Psoas muscle (tissue), 8 donors: Measurements from ENCODE around the gene SERPINA3. TPM values are rescaled to one million over a fixed set of nuclear protein-coding genes. Genes with fewer than 3 reads are reported as not detected.

ENCODE experiments used
- ATAC-seq, 4 donors: fragments of 200-7000 bp; cut with Tn5 transposase; one replicate each; pipeline ENCODE4 v1.9.1; 2020; ENCODE audit warnings: moderate library complexity in 3 of 4, mild to moderate bottlenecking in 2 of 4
- DNase-seq, 2 donors: peaks; one replicate each; pipeline ENCODE4 v3.0.0-alpha.2; 2020
- H3K27ac ChIP-seq: fragments of 200-600 bp; one replicate; pipeline ENCODE4 v1.8.0; 2022
- H3K27me3 ChIP-seq, 3 donors: fragments of 200-600 bp in 1 of 3; one replicate each; pipeline versions ENCODE4 v1.6.1 to v1.8.0; 2013 to 2022; ENCODE audit warnings: low read length in 2 of 3, mild to moderate bottlenecking in 2 of 3, moderate library complexity in 1 of 3; ENCODE audit not compliant: insufficient read depth in 3 of 3
- H3K36me3 ChIP-seq, 2 donors: fragments of 200-600 bp in 1 of 2; one replicate each; pipeline versions ENCODE4 v1.6.1 to v1.8.0; 2013 to 2022; ENCODE audit warnings: low read depth in 1 of 2, mild to moderate bottlenecking in 1 of 2, moderate library complexity in 1 of 2; ENCODE audit not compliant: insufficient read depth in 1 of 2
- H3K4me1 ChIP-seq: fragments of 200-600 bp; one replicate; pipeline ENCODE4 v1.8.0; 2022
- H3K4me3 ChIP-seq: fragments of 200-600 bp; one replicate; pipeline ENCODE4 v1.8.0; 2022; ENCODE audit warnings: mild to moderate bottlenecking
- H3K9me3 ChIP-seq: fragments of 200-600 bp; one replicate; pipeline ENCODE4 v1.8.0; 2022
- CTCF ChIP-seq: fragments of 200-600 bp; IDR thresholded peaks from one replicate; pipeline ENCODE4 v1.8.0; 2022; ENCODE audit warnings: antibody characterized with exemption
- WGBS, 3 donors: extraction: QIAGEN DNeasy Blood & Tissue Kit; methylation state at CpG; one replicate each; pipeline versions ENCODE4 v1.1.6 to v1.1.7; 2013; 5-methylcytosine and 5-hydroxymethylcytosine counted together
- intact Hi-C, 2 donors: fragments of 100-400 bp; cut with DNase I; formaldehyde crosslinking; loops; one replicate each; pipeline versions ENCODE4 v1.11.0 to v1.14.2; 2022
- polyA plus RNA-seq, 3 donors: library from polyadenylated mRNA; stranded (reverse); fragments of 200-250 nt; gene quantifications; one replicate each; pipeline ENCODE4 v1.2.3, GENCODE V29; 2013
- total RNA-seq, 4 donors: library from RNA; stranded (reverse); fragmentation: NEBNext Ultra II Directional in 2 of 4; extraction: Animal tissue kit (Norgen Biotek cat#: 25700) in 2 of 4; gene quantifications; one replicate each; pipeline versions ENCODE4 v1.2.1 to v1.2.4, GENCODE V29; 2021 to 2023
- donor health status: healthy with polysubstance abuse.
- donor health status: DM: no; HTN: no; CAD: no; lungs with moderate emphysema.
- donor health status: Bipolar disorder and iron deficiency.
- donor health status: healthy.
- donor health status: DM: yes; HTN: yes; CAD: no.
- donor health status: DM: no; HTN: no; CAD: no.
- donor health status: DM: no; HTN: no; CAD: no.
- donor health status: DM: yes; HTN: yes; CAD: no.

SERPINA3 gene
- total and polyA plus RNA-seq, 7 donors, result 5.5 to 1,141 (median 186) TPM

DNA sequence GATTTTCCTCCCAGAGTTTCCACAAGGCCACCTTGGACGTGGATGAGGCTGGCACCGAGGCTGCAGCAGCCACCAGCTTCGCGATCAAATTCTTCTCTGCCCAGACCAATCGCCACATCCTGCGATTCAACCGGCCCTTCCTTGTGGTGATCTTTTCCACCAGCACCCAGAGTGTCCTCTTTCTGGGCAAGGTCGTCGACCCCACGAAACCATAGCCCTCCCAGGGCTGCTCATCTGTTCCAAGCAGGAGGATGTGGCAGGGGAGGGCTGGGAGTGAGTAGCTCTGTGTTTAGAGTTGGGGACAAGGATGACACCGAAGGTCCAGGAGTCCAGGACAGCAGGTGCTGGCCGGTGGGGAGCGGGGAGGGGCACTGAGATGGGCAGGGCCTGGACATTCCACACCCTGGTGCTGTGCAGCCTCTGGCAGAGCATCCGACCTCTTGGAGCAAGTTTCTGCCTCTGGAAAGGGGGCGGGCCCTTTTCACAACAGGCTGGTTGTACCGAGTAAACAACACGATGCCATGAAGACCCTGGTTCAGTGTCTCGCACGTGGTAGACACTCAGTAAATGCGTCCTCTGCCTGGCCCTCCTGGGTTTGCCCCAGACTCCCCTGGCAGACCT lies 42.7 kb upstream of the SERPINA3 start:
- no peak overlapping the region for H3K27ac ChIP-seq
- H3K9me3 ChIP-seq, result no peaks in the 10 kb centered on the region
- H3K27me3 ChIP-seq, result peaks cover 0 to 5% (median 0%) of the 10 kb centered on the region in 3 donors
- DNase-seq (no peak), ATAC-seq (no peak)
- H3K36me3 ChIP-seq, result no peaks in the 10 kb centered on the region
- intact Hi-C loops, result no loop called here
- H3K4me3 ChIP-seq, result no peak overlapping the region
- H3K4me1 ChIP-seq, result no peaks in the 10 kb centered on the region
- no peak for TF ChIP-seq CTCF
- WGBS, 3 donors, result 69 to 77% (median 72%) methylated on average over 20 of the region's 20 CpGs

DNA sequence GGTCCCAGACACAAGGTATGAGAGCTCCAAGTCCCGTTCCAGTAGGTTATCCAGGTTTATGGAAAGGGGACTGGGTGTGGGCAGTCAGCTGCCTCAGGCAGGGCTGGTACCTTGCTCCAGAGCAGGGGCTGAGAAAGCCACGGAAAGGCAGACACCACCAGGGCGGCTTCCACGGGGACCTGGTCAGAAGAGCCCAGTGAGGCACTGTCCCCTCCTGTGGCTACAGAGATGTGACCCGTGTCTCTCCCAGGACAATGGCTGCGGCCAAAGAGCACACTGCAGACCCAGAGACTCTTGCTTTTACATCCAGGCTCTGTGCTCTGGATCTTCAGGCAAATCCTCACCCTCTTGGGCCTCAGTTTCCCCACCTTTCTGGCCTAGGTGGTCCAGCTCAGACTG lies 42.2 kb upstream of the SERPINA3 start:
- Histone ChIP-seq H3K9me3 (no peaks in the 10 kb centered on the region), H3K4me3 (no peak overlapping the region), H3K36me3 (no peaks in the 10 kb centered on the region), H3K4me1 (no peaks in the 10 kb centered on the region), H3K27me3 (peaks cover 0 to 5% (median 0%) of the 10 kb centered on the region in 3 donors), H3K27ac (no peak overlapping the region)
- TF ChIP-seq CTCF, result no peak
- ATAC-seq, result no peak
- DNase-seq, result no peak
- WGBS, 3 donors, result 86 to 90% (median 88%) methylated on average over 6 of the region's 6 CpGs
- intact Hi-C loops, result no loop called here

GRCh38 chr14:94570440-94570839 lies 41.8 kb upstream of the SERPINA3 start:
- peaks cover 0 to 5% (median 0%) of the 10 kb centered on the region in 3 donors for H3K27me3 ChIP-seq
- H3K4me3 ChIP-seq, result no peak overlapping the region
- no peaks in the 10 kb centered on the region for H3K36me3 ChIP-seq
- no peaks in the 10 kb centered on the region for H3K9me3 ChIP-seq
- intact Hi-C loops, result no loop called here
- whole genome bisulfite sequencing, 3 donors, result 50 to 64% (median 63%) methylated on average over 9 of the region's 9 CpGs
- DNase-seq (no peak), ATAC-seq (peak in 1 of 4 donors; percentile 17)
- H3K27ac ChIP-seq, result no peak overlapping the region
- H3K4me1 ChIP-seq, result no peaks in the 10 kb centered on the region
- TF ChIP-seq CTCF, result no peak

DNA sequence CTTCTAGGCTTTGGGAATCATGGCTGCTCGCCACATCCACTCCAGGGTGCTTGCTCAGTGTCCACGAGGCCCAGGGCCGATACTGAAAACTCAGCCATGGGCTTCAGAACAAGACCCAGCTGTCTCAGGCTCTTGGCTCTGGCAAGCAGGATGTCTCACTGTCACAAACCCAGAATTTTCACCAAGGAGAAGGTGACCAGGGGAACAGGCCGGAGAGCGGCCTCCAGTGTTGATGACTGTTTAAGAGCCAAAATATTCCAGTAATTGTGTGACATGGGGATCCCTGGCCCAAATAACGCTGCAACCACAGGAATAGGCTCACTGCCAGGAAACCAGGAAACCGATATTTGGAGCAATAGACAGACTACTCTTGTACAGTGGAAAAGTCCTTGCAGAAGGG lies 40.8 kb upstream of the SERPINA3 start:
- Histone ChIP-seq H3K27me3 (peaks cover 0 to 1% (median 0%) of the 10 kb centered on the region in 3 donors), H3K9me3 (no peaks in the 10 kb centered on the region), H3K36me3 (no peaks in the 10 kb centered on the region), H3K4me3 (no peak overlapping the region), H3K4me1 (no peaks in the 10 kb centered on the region), H3K27ac (peak overlapping the region; percentile 30)
- ATAC-seq (peak in 2 of 4 donors; percentile 10 to 51), DNase-seq (no peak)
- intact Hi-C loops, result no loop called here
- WGBS, 3 donors, result 30 to 45% (median 39%) methylated on average over 7 of the region's 7 CpGs
- no peak for TF ChIP-seq CTCF

DNA sequence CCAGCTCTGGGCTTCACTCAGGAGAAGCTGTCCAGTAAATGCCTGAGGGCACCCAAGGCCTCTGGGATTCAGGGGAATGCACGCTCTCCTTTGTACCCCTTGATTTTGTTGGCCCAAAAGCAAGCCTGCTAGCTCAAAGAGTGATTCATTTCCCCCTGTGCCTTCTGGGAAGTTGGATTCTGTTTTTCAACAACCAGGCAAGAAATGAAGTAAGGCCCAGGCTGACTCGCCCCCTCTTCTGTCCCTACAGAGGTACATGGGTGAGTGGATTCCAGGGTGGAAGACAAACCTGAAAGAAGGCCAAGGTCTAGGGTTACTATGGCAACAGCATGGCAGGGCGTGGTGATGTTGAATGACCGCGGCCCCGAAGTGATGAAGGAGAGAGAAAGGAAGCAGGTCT lies 40.2 kb upstream of the SERPINA3 start:
- no peak for TF ChIP-seq CTCF
- Histone ChIP-seq H3K9me3 (no peaks in the 10 kb centered on the region), H3K4me1 (no peaks in the 10 kb centered on the region), H3K36me3 (no peaks in the 10 kb centered on the region), H3K27ac (no peak overlapping the region), H3K27me3 (peaks cover 0 to 2% (median 0%) of the 10 kb centered on the region in 3 donors), H3K4me3 (no peak overlapping the region)
- intact Hi-C loops, result no loop called here
- 81 to 92% (median 91%) methylated on average over 6 of the region's 6 CpGs for WGBS, 3 donors
- peak in 3 of 4 donors; percentile 4 to 53 (median 13) for ATAC-seq
- no peak for DNase-seq
